H9 (cell line): ENCODE data around the gene SRGAP3. TPM values are rescaled to one million over a fixed set of nuclear protein-coding genes. Genes with fewer than 3 reads are reported as not detected.

Experiments
- DNase-seq: peaks from one replicate; pipeline ENCODE4 v3.0.0-alpha.2; 2017
- H2AFZ ChIP-seq: one replicate; pipeline ENCODE4 v1.6.1; 2013; ENCODE audit warnings: mild to moderate bottlenecking, low read length, control low read depth, moderate library complexity
- H2AK5ac ChIP-seq: 2 replicates; pipeline ENCODE4 v1.6.1; 2013; ENCODE audit warnings: low read length, control low read depth, mixed read lengths; ENCODE audit not compliant: insufficient read length
- H2BK120ac ChIP-seq: one replicate; pipeline ENCODE4 v1.6.1; 2013; ENCODE audit warnings: low read depth, mild to moderate bottlenecking, low read length, control low read depth, inconsistent platforms; ENCODE audit not compliant: poor library complexity, severe bottlenecking
- H2BK12ac ChIP-seq: 2 replicates; pipeline ENCODE4 v1.6.1; 2013; ENCODE audit warnings: low read length, control low read depth, mixed read lengths, low read depth; ENCODE audit not compliant: insufficient read length
- H2BK15ac ChIP-seq: 2 replicates; pipeline ENCODE4 v1.6.1; 2013; ENCODE audit warnings: low read depth, low read length, control low read depth
- H2BK20ac ChIP-seq: one replicate; pipeline ENCODE4 v1.6.1; 2013; ENCODE audit warnings: low read depth, mild to moderate bottlenecking, low read length, control low read depth, inconsistent platforms; ENCODE audit not compliant: poor library complexity, severe bottlenecking
- H2BK5ac ChIP-seq: 2 replicates; pipeline ENCODE4 v1.6.1; 2013; ENCODE audit warnings: low read length, control low read depth, mixed read lengths; ENCODE audit not compliant: insufficient read length
- H3K14ac ChIP-seq: 2 replicates; pipeline ENCODE4 v1.6.1; 2013; ENCODE audit warnings: low read length, control low read depth; ENCODE audit not compliant: insufficient read depth
- H3K18ac ChIP-seq: 2 replicates; pipeline ENCODE4 v1.6.1; 2013; ENCODE audit warnings: low read depth, mild to moderate bottlenecking, mixed read lengths, low read length, control low read depth; ENCODE audit not compliant: insufficient read length
- H3K23ac ChIP-seq: 2 replicates; pipeline ENCODE4 v1.6.1; 2013; ENCODE audit warnings: low read length, control low read depth, mixed read lengths, low read depth; ENCODE audit not compliant: insufficient read length
- H3K23me2 ChIP-seq: 2 replicates; pipeline ENCODE4 v1.6.1; 2013; ENCODE audit warnings: low read depth, mild to moderate bottlenecking, mixed read lengths, low read length, control low read depth; ENCODE audit not compliant: insufficient read length, poor library complexity, severe bottlenecking
- H3K27ac ChIP-seq: 2 replicates; pipeline ENCODE4 v1.5.1; 2013; ENCODE audit warnings: low read length, control low read depth, mixed read lengths, low read depth; ENCODE audit not compliant: insufficient read length
- H3K27me3 ChIP-seq: 2 replicates; pipeline ENCODE4 v1.6.1; 2013; ENCODE audit warnings: low read length, control low read depth, inconsistent platforms; ENCODE audit not compliant: insufficient read depth
- H3K4ac ChIP-seq: 2 replicates; pipeline ENCODE4 v1.6.1; 2013; ENCODE audit warnings: low read depth, mild to moderate bottlenecking, control low read depth, inconsistent platforms, low read length, moderate library complexity
- H3K4me1 ChIP-seq: 2 replicates; pipeline ENCODE4 v1.6.1; 2013; ENCODE audit warnings: low read length, control low read depth, inconsistent platforms; ENCODE audit not compliant: insufficient read depth
- H3K4me2 ChIP-seq: 2 replicates; pipeline ENCODE4 v1.6.1; 2013; ENCODE audit warnings: low read length, control low read depth, mixed read lengths; ENCODE audit not compliant: insufficient read length, insufficient read depth
- H3K56ac ChIP-seq: 2 replicates; pipeline ENCODE4 v1.6.1; 2013; ENCODE audit warnings: low read depth, mild to moderate bottlenecking, mixed read lengths, low read length, control low read depth; ENCODE audit not compliant: insufficient read length
- H3K79me1 ChIP-seq: 2 replicates; pipeline ENCODE4 v1.6.1; 2013; ENCODE audit warnings: low read depth, mild to moderate bottlenecking, moderate library complexity, low read length, control low read depth, inconsistent platforms; ENCODE audit not compliant: insufficient read depth, poor library complexity, severe bottlenecking
- H3K79me2 ChIP-seq: 2 replicates; pipeline ENCODE4 v1.6.1; 2013; ENCODE audit warnings: low read length, control low read depth, inconsistent platforms; ENCODE audit not compliant: insufficient read depth
- H3K9ac ChIP-seq: 2 replicates; pipeline ENCODE4 v1.6.1; 2013; ENCODE audit warnings: low read length, control low read depth, mixed read lengths; ENCODE audit not compliant: insufficient read length; ENCODE audit errors: extremely low read depth
- H3K9me3 ChIP-seq: one replicate; pipeline ENCODE4 v1.6.1; 2013; ENCODE audit warnings: low read depth, low read length, inconsistent platforms; ENCODE audit not compliant: control insufficient read depth
- H3T11ph ChIP-seq: one replicate; pipeline ENCODE4 v1.6.1; 2013; ENCODE audit warnings: mild to moderate bottlenecking, low read length, control low read depth, inconsistent platforms
- H4K20me1 ChIP-seq: one replicate; pipeline ENCODE4 v1.6.1; 2013; ENCODE audit not compliant: control insufficient read depth, insufficient read length, insufficient read depth
- H4K5ac ChIP-seq: 2 replicates; pipeline ENCODE4 v1.6.1; 2013; ENCODE audit warnings: low read depth, mild to moderate bottlenecking, mixed read lengths, low read length, control low read depth; ENCODE audit not compliant: insufficient read length
- H4K8ac ChIP-seq: replicated peaks from 2 replicates; pipeline ENCODE4 v1.6.1; 2013; ENCODE audit warnings: low read length, control low read depth, mixed read lengths, low read depth; ENCODE audit not compliant: insufficient read length
- H4K91ac ChIP-seq: 2 replicates; pipeline ENCODE4 v1.6.1; 2013; ENCODE audit warnings: low read depth, mild to moderate bottlenecking, moderate library complexity, mixed read lengths, low read length, control low read depth; ENCODE audit not compliant: insufficient read length
- H3K27ac Mint-ChIP-seq, 3 experiments: 2 replicates in 2 of 3; 3 replicates in 1 of 3; pipeline ENCODE4 v1.8.0; 2020 to 2021; ENCODE audit warnings: mixed read lengths in 3 of 3, mild to moderate bottlenecking in 1 of 3, moderate library complexity in 1 of 3
- H3K27me3 Mint-ChIP-seq: 2 replicates; pipeline ENCODE4 v1.8.0; 2021; ENCODE audit warnings: low read depth, mild to moderate bottlenecking, moderate library complexity, mixed read lengths
- H3K36me3 Mint-ChIP-seq, 3 experiments: 2 replicates in 2 of 3; 3 replicates in 1 of 3; pipeline ENCODE4 v1.8.0; 2020 to 2021; ENCODE audit warnings: low read depth in 3 of 3, mixed read lengths in 3 of 3; ENCODE audit not compliant: insufficient read depth in 1 of 3
- H3K4me1 Mint-ChIP-seq, 2 experiments: 2 replicates each; pipeline ENCODE4 v1.8.0; 2020; ENCODE audit warnings: mixed read lengths in 2 of 2
- H3K4me3 Mint-ChIP-seq, 2 experiments: 2 replicates in 1 of 2; 3 replicates in 1 of 2; pipeline ENCODE4 v1.8.0; 2020 to 2021; ENCODE audit warnings: mild to moderate bottlenecking in 2 of 2, mixed read lengths in 2 of 2, moderate library complexity in 1 of 2
- H3K9me3 Mint-ChIP-seq, 2 experiments: 2 replicates in 1 of 2; 3 replicates in 1 of 2; pipeline ENCODE4 v1.8.0; 2020; ENCODE audit warnings: mild to moderate bottlenecking in 2 of 2, mixed read lengths in 2 of 2, moderate library complexity in 1 of 2
- CTCF ChIP-seq: fragments of 200-600 bp; sonication (generic); conservative IDR thresholded peaks from 3 replicates; pipeline ENCODE4 v1.8.0; 2021; ENCODE audit warnings: antibody characterized with exemption, mild to moderate bottlenecking
- WGBS: extraction: QIAGEN DNeasy Blood & Tissue Kit; methylation state at CpG from one replicate; pipeline ENCODE4 v1.1.7; 2013; ENCODE audit warnings: missing lambda C conversion rate, low lambda C conversion rate, mixed read lengths; ENCODE audit not compliant: insufficient read length; ENCODE audit errors: extremely low coverage; 5-methylcytosine and 5-hydroxymethylcytosine counted together
- total RNA-seq: library from RNA; stranded (reverse); gene quantifications from 2 replicates; pipeline ENCODE4 v1.2.1, GENCODE V29; 2021

The SRGAP3 gene
- total RNA-seq, 1 experiment from 2014 or later: 3.4 TPM

- Histone ChIP-seq H2BK120ac (no peak overlapping the region), H3K23me2 (no peaks in the 10 kb centered on the region), H4K5ac (no peak overlapping the region), H3K79me1 (no peaks in the 10 kb centered on the region), H3T11ph (no peak overlapping the region), H4K20me1 (no peaks in the 10 kb centered on the region), H3K27ac (no peak overlapping the region), H2BK20ac (no peak overlapping the region), H3K23ac (no peak overlapping the region), H2AK5ac (no peak overlapping the region), H3K4me2 (no peak overlapping the region), H2BK15ac (no peak overlapping the region), H2AFZ (no peak overlapping the region), H4K91ac (no peak overlapping the region), H3K9me3 (no peaks in the 10 kb centered on the region), H3K14ac (no peak overlapping the region), H3K9ac (no peak overlapping the region), H4K8ac (no peak overlapping the region), H3K27me3 (no peaks in the 10 kb centered on the region), H3K56ac (no peak overlapping the region), H3K79me2 (no peaks in the 10 kb centered on the region), H2BK5ac (no peak overlapping the region), H3K4me1 (0 out of 2 replicates have a peak, but pooled peaks cover 2% of the 10 kb centered on the region), H3K18ac (no peak overlapping the region), H3K4ac (no peak overlapping the region), H2BK12ac (no peak overlapping the region)
- no peak for DNase-seq
- H3K27me3 Mint-ChIP-seq: no peaks in the 10 kb centered on the region
- no peaks in the 10 kb centered on the region; a peak in 1 of 7 replicates for H3K36me3 Mint-ChIP-seq
- no peak for TF ChIP-seq CTCF
- H3K4me1 Mint-ChIP-seq: peaks cover 52 to 77% of the 10 kb centered on the region in 2 experiments
- WGBS: no CpG with 5 or more reads among the region's 5 CpGs
- no peak overlapping the region for H3K4me3 Mint-ChIP-seq
- H3K9me3 Mint-ChIP-seq: no peaks in the 10 kb centered on the region
- no peak overlapping the region for H3K27ac Mint-ChIP-seq
Measured at GRCh38 chr3:9201266-9201665, 48.2 kb downstream of the SRGAP3 start.
